HG02759 (cell line): ENCODE measurements around the gene UTS2B.
A peak's percentile ranks its signal among the peaks of the same experiment; 100 is the strongest.
"Not testable (repeated sequence)": the region's sequence is repeated elsewhere in the genome, so short reads cannot be mapped to it uniquely, and the experiment has no call there.

Experiments
- ATAC-seq: cut with Tn5 transposase; IDR thresholded peaks from one replicate; pipeline ENCODE4 v1.9.1; 2021; ENCODE audit warnings: mild to moderate bottlenecking, moderate library complexity; ENCODE audit not compliant: unreplicated experiment

UTS2B gene

GRCh38 chr3:191283400-191283799 lies 46.9 kb downstream of the UTS2B start:
- no peak for ATAC-seq

- ATAC-seq: no peak
These were observed 47.8 kb downstream of the UTS2B start for GRCh38 chr3:191282251-191283185.

- ATAC-seq: no peak
These were observed 49.4 kb downstream of the UTS2B start for GRCh38 chr3:191280882-191281281.

- no peak for ATAC-seq
These were observed 50.2 kb downstream of the UTS2B start for GRCh38 chr3:191280111-191280510.

GRCh38 chr3:191275751-191276150 lies 54.6 kb downstream of the UTS2B start:
- ATAC-seq: no peak

GRCh38 chr3:191275244-191275643 lies 55.1 kb downstream of the UTS2B start:
- not testable (repeated sequence) for ATAC-seq

GRCh38 chr3:191269289-191270085 lies 60.8 kb downstream of the UTS2B start:
- ATAC-seq: peak; percentile 74

- no peak for ATAC-seq
These were observed 61.6 kb downstream of the UTS2B start for GRCh38 chr3:191268737-191269136.

GRCh38 chr3:191263850-191264249 lies 66.5 kb downstream of the UTS2B start:
- no peak for ATAC-seq

GRCh38 chr3:191263365-191263764 lies 67.0 kb downstream of the UTS2B start:
- ATAC-seq: peak; percentile 82

- ATAC-seq: peak; percentile 43
These were observed 67.7 kb downstream of the UTS2B start for GRCh38 chr3:191262650-191263049.

- no peak for ATAC-seq
These were observed 69.1 kb downstream of the UTS2B start for GRCh38 chr3:191261304-191261638.

GRCh38 chr3:191260431-191261303 lies 69.7 kb downstream of the UTS2B start:
- ATAC-seq: no peak

GRCh38 chr3:191259486-191259885 lies 70.8 kb downstream of the UTS2B start:
- ATAC-seq: no peak

- ATAC-seq: no peak
These were observed 73.0 kb downstream of the UTS2B start for GRCh38 chr3:191257286-191257685.

GRCh38 chr3:191256405-191256804 lies 73.9 kb downstream of the UTS2B start:
- ATAC-seq: no peak

GRCh38 chr3:191255156-191255555 lies 75.2 kb downstream of the UTS2B start:
- no peak for ATAC-seq

GRCh38 chr3:191254098-191254873 lies 76.0 kb downstream of the UTS2B start:
- ATAC-seq: no peak

GRCh38 chr3:191253089-191253799 lies 77.1 kb downstream of the UTS2B start:
- peak; percentile 61 for ATAC-seq

- no peak for ATAC-seq
These were observed 83.7 kb downstream of the UTS2B start for GRCh38 chr3:191246630-191247029.
